Mucosa of rectum (tissue), 2 donors: ENCODE data around the gene CCNL1.
"Not testable (repeated sequence)": the region's sequence is repeated elsewhere in the genome, so short reads cannot be mapped to it uniquely, and the experiment has no call there.

ENCODE experiments used
- H3K27ac ChIP-seq, 2 donors: one replicate each; pipeline ENCODE4 v1.7.0; 2013; ENCODE audit warnings: inconsistent platforms in 2 of 2, low read depth in 2 of 2, low read length in 2 of 2
- H3K27me3 ChIP-seq, 2 donors: one replicate each; pipeline ENCODE4 v1.7.0; 2013; ENCODE audit warnings: low read length in 2 of 2; ENCODE audit not compliant: control insufficient read depth in 2 of 2, insufficient read depth in 2 of 2
- H3K36me3 ChIP-seq, 2 donors: one replicate each; pipeline ENCODE4 v1.7.0; 2013; ENCODE audit warnings: low read length in 2 of 2; ENCODE audit not compliant: control insufficient read depth in 2 of 2, insufficient read depth in 2 of 2
- H3K4me1 ChIP-seq, 2 donors: one replicate each; pipeline ENCODE4 v1.7.0; 2013; ENCODE audit warnings: low read length in 2 of 2, mild to moderate bottlenecking in 1 of 2; ENCODE audit not compliant: control insufficient read depth in 2 of 2, insufficient read depth in 2 of 2
- H3K4me3 ChIP-seq, 2 donors: one replicate each; pipeline ENCODE4 v1.7.0; 2013; ENCODE audit warnings: low read length in 2 of 2
- H3K9ac ChIP-seq, 2 donors: one replicate each; pipeline ENCODE4 v1.7.0; 2013; ENCODE audit warnings: low read length in 2 of 2, low read depth in 1 of 2, mild to moderate bottlenecking in 1 of 2
- H3K9me3 ChIP-seq, 2 donors: one replicate each; pipeline ENCODE4 v1.7.0; 2013; ENCODE audit warnings: low read length in 2 of 2; ENCODE audit not compliant: control insufficient read depth in 2 of 2
- donor health status: healthy.
- donor health status: Normal muscosa, but diverticular disease.

CCNL1 gene

DNA sequence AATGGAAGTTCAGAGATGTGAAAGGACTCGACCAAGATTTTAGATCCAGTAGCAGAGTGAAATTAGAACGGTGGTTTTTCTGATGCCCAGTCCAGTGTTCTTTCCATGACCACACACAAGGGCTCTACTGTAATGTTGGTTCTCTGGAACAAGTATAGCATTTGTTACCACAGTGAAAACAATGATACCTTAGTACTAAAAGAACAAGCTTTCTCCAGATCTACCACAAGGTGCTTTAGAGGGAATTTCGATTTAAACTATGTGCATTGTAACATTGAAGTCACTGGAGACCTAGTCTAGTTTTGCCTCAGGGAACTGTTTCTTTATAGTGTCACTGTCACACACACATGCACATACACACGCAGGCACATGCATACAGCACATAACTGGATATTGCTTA is 12.8 kb upstream of the CCNL1 start:
- no peak overlapping the region for H3K27ac ChIP-seq
- H3K36me3 ChIP-seq, result no peaks in the 10 kb centered on the region
- no peaks in the 10 kb centered on the region for H3K27me3 ChIP-seq
- no peaks in the 10 kb centered on the region for H3K9me3 ChIP-seq
- peaks cover 5 to 19% of the 10 kb centered on the region in 2 donors for H3K4me1 ChIP-seq
- no peak overlapping the region for H3K9ac ChIP-seq
- no peak overlapping the region for H3K4me3 ChIP-seq

DNA sequence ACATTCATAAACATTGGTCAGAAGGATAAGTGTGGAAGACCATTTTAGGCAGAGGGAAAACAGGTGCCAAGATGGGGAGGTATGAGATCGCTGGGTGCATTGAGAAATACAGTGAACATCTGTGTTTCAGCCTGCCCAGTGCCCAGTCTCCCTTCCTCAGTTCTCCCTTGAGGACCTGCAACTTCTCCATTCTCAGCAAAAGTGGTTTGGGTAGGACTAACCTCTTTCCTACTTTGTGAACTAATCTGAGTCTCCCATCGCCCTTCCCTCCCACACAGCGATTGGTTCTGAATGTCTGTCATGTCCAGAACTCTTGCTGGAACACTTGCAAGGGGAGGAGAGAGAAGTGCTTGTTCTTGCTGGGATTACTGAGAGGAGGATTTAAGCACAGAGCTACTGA is 10.9 kb upstream of the CCNL1 start:
- Histone ChIP-seq H3K4me3 (no peak overlapping the region), H3K27me3 (no peaks in the 10 kb centered on the region), H3K9ac (no peak overlapping the region), H3K4me1 (peaks cover 5 to 32% of the 10 kb centered on the region in 2 donors), H3K9me3 (no peaks in the 10 kb centered on the region), H3K27ac (no peak overlapping the region), H3K36me3 (no peaks in the 10 kb centered on the region)

DNA sequence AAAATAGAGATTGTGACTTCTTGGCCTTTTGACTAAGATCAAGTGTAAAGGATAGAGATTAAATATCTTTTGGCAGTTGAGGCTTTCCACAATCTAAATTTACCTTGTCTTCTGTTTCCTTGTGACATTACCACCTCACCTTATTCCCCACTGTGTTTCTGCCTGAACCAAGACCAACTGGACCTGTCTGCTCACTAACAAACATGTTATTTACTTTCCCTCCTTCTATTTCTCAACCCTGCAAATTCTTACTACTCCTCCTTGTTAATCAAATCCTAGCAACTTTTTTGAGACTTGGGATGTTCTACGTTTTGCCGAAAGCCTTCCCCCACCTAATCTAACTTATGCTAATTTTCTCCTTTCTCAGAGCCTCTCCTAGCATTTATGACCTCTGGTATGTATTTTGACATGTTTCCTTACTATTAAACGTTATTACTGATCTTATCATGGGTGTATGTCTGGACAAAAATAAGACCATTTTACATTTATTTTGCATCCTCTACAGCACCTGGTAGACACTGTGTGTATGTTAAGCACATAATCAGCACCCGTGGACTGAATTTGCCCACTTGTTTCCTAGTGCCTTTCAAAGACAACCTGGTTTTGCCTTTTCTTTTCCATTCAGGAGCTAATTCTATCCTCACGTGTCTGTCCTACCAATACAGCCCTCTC is 7.6 kb upstream of the CCNL1 start:
- Histone ChIP-seq H3K4me1 (peaks cover 6 to 25% of the 10 kb centered on the region in 2 donors), H3K4me3 (no peak overlapping the region), H3K9ac (peak overlapping the region in 1 of 2 donors; percentile 30), H3K36me3 (no peaks in the 10 kb centered on the region), H3K9me3 (no peaks in the 10 kb centered on the region), H3K27me3 (no peaks in the 10 kb centered on the region), H3K27ac (peak overlapping the region; percentile 27 to 76)

DNA sequence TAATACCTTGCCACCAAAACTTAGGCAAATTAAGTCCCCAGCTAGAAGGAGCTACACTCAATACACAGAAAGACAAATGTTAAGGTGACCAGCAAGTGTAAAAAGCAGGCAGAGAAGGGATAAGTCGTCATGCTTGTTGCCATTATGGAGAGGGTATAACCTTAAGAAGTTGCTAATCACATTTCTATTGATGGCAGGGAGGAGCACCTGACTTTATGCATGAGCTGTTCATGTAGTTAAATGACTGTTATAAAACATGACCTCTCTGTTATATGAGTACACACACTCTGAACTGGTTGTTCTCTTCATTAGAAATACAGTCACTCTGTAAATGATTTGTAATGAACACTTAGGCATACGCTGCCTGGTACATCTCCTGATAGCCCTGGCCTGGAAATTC is 6.6 kb upstream of the CCNL1 start:
- H3K36me3 ChIP-seq, result no peaks in the 10 kb centered on the region
- peak overlapping the region; percentile 49 to 76 for H3K27ac ChIP-seq
- H3K9ac ChIP-seq, result peak overlapping the region in 1 of 2 donors; percentile 30
- H3K4me3 ChIP-seq, result no peak overlapping the region
- no peaks in the 10 kb centered on the region for H3K9me3 ChIP-seq
- H3K4me1 ChIP-seq, result peaks cover 6 to 25% of the 10 kb centered on the region in 2 donors
- H3K27me3 ChIP-seq, result no peaks in the 10 kb centered on the region

DNA sequence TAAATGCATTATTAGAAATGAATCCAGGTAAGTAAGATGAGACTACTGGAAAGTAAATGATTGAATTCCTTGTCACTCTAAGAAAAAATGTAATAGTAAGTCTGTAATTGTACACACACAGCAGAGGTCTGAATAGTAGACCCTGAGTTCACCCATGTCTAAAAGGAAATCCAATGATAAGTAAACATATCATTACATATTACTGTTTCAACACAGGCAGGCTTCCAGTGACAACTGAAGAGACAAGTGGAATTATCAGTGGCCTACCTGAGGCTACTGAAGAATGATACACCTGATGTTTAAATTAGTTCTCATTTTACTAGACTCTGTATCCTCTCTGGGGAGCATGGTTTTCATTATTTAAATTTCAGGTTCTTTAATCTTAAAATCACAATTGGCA is 6.2 kb upstream of the CCNL1 start:
- Histone ChIP-seq H3K4me1 (peaks cover 9 to 29% of the 10 kb centered on the region in 2 donors), H3K9me3 (no peaks in the 10 kb centered on the region), H3K36me3 (no peaks in the 10 kb centered on the region), H3K9ac (no peak overlapping the region), H3K27me3 (no peaks in the 10 kb centered on the region), H3K27ac (peak overlapping the region; percentile 49 to 76), H3K4me3 (no peak overlapping the region)

DNA sequence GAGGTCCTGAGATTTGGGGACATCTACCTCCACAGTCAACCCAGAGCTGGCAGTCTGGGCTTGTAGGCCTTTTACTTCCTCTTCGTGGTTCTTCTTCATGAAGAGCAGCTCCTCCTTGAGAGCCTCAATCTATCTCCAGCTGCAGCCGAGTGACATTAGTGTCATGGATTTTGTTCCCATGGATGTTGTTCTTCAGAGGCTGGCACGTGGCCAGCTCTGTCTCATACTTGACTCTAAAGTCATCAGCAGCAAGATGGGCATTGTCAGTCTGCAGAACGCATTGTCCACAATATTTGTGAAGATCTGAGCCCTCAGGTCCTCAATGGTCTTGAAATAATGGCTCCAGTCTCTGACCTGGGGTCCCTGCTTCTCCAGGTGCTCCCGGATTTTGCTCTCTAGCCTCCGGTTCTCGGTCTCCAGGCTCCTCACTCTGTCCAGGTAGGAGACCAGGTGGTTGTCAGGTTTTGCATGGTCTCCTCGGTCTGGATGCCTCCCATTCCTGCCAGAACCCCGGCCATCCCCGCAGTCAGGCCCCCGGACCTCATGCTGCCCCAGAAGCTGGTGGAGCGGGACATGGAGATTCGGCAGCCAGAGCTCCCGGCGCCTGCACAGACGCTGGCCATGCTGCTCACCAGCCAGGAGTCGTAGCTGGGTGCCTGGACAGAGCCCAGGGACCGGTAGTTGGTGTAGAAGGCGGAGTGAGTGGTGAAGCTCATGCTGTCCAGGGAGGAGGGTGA is 3.4 kb upstream of the CCNL1 start:
- Histone ChIP-seq H3K36me3 (peaks cover 5 to 6% of the 10 kb centered on the region in 2 donors), H3K9ac (no peak overlapping the region), H3K9me3 (no peaks in the 10 kb centered on the region), H3K4me1 (peaks cover 20 to 37% of the 10 kb centered on the region in 2 donors), H3K27ac (no peak overlapping the region), H3K27me3 (no peaks in the 10 kb centered on the region), H3K4me3 (no peak overlapping the region)

DNA sequence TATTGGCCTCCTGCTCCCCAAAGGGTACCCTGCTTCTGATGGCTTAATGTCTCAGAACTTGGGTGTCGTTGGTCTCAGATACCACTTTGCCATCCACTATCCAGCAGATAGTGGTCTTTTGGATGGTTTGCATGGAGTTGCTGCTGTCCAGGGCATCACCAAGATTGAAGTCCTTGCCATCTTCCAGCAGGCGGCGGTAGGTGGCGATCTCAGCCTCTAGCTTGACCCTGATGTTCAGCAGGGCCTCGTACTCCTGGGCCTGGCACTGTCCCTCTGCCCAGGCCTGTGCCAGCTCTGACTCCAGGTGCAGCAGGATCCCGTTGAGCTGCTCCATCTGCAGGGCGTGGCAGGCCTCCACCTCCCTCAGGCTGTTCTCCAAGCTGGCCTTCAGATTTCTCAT is 2.7 kb upstream of the CCNL1 start:
- not testable (repeated sequence) for H3K27me3 ChIP-seq, H3K9ac ChIP-seq, H3K4me3 ChIP-seq, H3K27ac ChIP-seq, H3K9me3 ChIP-seq
- Histone ChIP-seq H3K36me3 (peaks cover 11 to 14% of the 10 kb centered on the region in 2 donors), H3K4me1 (peaks cover 26 to 39% of the 10 kb centered on the region in 2 donors)

DNA sequence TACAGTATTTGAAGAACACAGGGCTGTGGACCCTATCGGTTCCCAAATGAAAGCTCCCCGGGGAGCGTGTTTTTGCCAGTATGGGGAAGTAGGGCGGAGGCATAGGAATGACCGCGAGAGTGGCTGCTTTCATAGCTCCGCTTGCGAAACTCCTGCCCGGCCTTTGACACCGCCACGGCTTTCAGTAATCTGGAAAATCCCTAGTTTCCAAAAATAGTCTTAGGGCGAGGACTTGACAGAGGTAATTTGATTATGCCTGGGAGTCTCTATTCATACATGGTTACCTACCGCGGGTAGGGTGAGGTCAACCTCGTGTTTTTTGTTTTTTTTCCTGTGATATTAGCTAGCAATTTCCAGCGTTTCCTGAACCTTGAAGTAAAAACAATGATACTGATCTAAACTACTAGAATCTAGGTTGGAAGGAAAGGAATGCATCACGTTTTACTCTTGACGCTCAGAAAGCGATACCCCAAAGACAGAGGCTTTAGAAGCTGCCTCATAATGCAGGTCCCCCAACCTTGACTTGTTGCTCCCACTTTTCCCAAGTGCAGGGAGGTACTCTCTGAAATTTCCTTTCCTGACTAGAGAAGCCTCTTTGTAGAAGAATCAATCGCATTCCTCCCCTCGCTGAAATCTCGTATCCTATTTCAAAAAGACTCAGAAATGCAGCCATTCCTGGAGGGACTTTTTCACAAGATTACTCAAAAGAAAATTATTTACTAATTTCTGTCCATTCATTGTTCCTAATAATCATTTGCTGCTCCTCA is 894 bp upstream of the CCNL1 start:
- Histone ChIP-seq H3K4me1 (peaks cover 34 to 42% of the 10 kb centered on the region in 2 donors), H3K4me3 (peak overlapping the region; percentile 96 to 98), H3K9ac (peak overlapping the region; percentile 98 to 99), H3K27me3 (no peaks in the 10 kb centered on the region), H3K36me3 (peaks cover 25 to 31% of the 10 kb centered on the region in 2 donors), H3K27ac (peak overlapping the region; percentile 99 to 100), H3K9me3 (no peaks in the 10 kb centered on the region)

DNA sequence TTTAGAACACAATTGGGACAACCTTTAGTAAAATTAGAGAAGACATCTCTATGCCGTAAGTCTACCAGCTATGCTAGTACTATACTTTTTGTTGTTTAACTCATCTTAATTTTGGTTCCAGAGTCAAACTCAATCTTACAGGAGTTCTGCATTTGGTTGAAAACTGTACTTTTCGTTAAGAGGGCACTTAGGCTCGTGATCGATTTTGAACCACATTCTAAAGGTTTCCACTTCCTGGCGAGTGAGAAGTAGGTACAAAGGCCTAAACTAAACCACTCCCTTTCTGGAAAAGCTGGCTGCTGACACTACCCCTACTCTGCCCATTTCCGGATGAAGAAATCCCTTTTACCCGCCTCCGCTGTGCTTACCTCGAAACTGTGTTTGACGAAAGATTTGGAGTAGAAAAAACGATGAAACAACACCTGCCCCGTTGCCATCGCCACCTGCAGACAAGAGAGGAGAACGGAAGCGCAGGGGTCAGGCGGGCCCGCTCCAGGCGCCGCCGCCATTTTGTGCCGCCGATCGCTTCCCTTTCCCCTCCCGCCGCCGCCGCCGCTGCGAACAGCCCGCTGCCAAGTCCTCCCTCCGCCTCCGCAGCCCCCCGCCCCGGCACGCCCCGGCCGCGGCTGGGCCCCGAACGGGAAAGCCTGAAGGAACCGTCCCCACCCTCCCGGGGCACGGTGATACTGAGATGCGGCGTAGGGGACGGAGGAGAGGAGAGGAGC is 748 bp downstream of the CCNL1 start:
- H3K4me3 ChIP-seq, result peak overlapping the region; percentile 96 to 98
- H3K27me3 ChIP-seq, result no peaks in the 10 kb centered on the region
- H3K4me1 ChIP-seq, result peaks cover 46 to 53% of the 10 kb centered on the region in 2 donors
- no peaks in the 10 kb centered on the region for H3K9me3 ChIP-seq
- H3K9ac ChIP-seq, result peak overlapping the region; percentile 98 to 99
- peaks cover 39 to 47% of the 10 kb centered on the region in 2 donors for H3K36me3 ChIP-seq
- peak overlapping the region; percentile 99 to 100 for H3K27ac ChIP-seq
